Measurements from ENCODE around the gene NFS1. TPM values are rescaled to one million over a fixed set of nuclear protein-coding genes. Genes with fewer than 3 reads are reported as not detected.

NFS1 gene
- total RNA-seq, 2 donors from 2014 or later: 41.2 to 56.7 TPM

DNA sequence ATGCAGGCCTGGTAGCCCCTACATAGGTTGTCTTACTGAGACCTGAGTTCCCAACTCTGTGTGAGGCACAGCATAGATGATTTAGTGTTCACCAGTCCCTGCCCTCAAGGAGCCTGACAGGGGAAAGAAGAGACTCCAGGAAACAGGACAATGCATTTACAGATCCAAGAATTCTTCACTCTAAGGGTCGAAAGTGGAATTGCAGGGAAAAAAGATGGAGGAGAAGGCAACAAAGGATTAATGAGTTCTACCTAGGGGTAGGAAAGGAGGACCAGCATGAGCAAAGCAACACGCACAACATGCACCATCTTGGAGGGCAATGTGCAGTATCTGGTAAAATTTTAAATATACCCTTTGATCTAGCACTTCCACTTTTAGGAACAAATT lies 77.6 kb downstream of the NFS1 start:
- intact Hi-C loops (cut with DNase I): no loop called here
- 89% methylated on average over 2 of the region's 2 CpGs for WGBS
- Histone ChIP-seq H3K4me3 (no peak overlapping the region), H3K36me3 (peaks cover 6 to 13% of the 10 kb centered on the region in 2 donors), H3K27ac (no peak overlapping the region), H3K4me1 (replicated peaks) (peaks cover 9% of the 10 kb centered on the region), H3K9me3 (no peaks in the 10 kb centered on the region), H3K27me3 (replicated peaks; ENCODE audit: insufficient read depth) (no peaks in the 10 kb centered on the region)
- DNase-seq (ENCODE audit: low spot score): no peak
- TF ChIP-seq, protein P1, sequence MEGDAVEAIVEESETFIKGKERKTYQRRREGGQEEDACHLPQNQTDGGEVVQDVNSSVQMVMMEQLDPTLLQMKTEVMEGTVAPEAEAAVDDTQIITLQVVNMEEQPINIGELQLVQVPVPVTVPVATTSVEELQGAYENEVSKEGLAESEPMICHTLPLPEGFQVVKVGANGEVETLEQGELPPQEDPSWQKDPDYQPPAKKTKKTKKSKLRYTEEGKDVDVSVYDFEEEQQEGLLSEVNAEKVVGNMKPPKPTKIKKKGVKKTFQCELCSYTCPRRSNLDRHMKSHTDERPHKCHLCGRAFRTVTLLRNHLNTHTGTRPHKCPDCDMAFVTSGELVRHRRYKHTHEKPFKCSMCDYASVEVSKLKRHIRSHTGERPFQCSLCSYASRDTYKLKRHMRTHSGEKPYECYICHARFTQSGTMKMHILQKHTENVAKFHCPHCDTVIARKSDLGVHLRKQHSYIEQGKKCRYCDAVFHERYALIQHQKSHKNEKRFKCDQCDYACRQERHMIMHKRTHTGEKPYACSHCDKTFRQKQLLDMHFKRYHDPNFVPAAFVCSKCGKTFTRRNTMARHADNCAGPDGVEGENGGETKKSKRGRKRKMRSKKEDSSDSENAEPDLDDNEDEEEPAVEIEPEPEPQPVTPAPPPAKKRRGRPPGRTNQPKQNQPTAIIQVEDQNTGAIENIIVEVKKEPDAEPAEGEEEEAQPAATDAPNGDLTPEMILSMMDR (IDR thresholded peaks at IDR 0.05): no peak
- no peak for TF ChIP-seq POLR2A (IDR thresholded peaks at IDR 0.05)
- TF ChIP-seq POLR2AphosphoS5 (IDR thresholded peaks at IDR 0.05): no peak

DNA sequence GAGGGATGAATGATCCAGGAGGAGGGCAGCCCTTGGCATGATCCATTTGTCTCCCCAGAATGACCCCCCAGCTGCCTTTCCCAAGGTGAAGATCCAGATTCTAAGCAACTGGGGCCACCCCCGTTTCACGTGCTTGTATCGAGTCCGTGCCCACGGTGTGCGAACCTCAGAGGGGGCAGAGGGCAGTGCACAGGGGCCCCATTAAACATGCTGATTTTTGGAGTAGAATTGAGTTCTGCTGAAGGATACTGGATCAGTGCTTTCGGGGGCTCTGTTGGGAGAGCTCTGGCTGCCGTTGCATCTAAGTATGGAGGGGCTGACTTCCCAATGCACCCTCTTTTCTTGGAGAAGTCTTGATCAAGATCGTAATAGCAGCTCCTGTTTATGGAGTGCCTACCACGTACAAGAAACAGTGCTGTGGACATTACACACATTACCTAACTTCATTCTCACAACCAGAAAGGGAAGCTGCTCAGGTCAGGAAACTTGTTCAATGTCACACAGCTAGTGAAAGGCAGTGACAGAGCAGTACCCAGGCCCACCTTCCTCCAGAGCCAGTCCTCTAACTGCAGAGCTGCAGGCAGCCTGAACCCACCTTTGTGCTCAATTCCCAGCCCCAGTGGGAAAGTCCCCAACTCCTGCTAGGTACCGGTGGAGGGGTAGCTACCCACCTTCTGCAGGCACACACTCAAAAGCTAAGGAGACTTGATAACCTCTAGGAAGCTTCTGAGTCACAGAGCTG lies 78.2 kb downstream of the NFS1 start:
- H3K9me3 ChIP-seq: no peaks in the 10 kb centered on the region
- no peak overlapping the region for H3K4me3 ChIP-seq
- no peak for DNase-seq (ENCODE audit: low spot score)
- no peak overlapping the region for H3K27ac ChIP-seq
- peaks cover 9% of the 10 kb centered on the region for H3K4me1 ChIP-seq (replicated peaks)
- 89% methylated on average over 11 of the region's 11 CpGs for WGBS
- H3K36me3 ChIP-seq: peaks cover 0 to 7% of the 10 kb centered on the region in 2 donors
- no peaks in the 10 kb centered on the region for H3K27me3 ChIP-seq (replicated peaks; ENCODE audit: insufficient read depth)
- TF ChIP-seq, protein P1 (IDR thresholded peaks at IDR 0.05): no peak
- TF ChIP-seq POLR2AphosphoS5 (IDR thresholded peaks at IDR 0.05) (no peak), POLR2A (IDR thresholded peaks at IDR 0.05) (no peak)
- intact Hi-C loops (cut with DNase I): no loop called here

DNA sequence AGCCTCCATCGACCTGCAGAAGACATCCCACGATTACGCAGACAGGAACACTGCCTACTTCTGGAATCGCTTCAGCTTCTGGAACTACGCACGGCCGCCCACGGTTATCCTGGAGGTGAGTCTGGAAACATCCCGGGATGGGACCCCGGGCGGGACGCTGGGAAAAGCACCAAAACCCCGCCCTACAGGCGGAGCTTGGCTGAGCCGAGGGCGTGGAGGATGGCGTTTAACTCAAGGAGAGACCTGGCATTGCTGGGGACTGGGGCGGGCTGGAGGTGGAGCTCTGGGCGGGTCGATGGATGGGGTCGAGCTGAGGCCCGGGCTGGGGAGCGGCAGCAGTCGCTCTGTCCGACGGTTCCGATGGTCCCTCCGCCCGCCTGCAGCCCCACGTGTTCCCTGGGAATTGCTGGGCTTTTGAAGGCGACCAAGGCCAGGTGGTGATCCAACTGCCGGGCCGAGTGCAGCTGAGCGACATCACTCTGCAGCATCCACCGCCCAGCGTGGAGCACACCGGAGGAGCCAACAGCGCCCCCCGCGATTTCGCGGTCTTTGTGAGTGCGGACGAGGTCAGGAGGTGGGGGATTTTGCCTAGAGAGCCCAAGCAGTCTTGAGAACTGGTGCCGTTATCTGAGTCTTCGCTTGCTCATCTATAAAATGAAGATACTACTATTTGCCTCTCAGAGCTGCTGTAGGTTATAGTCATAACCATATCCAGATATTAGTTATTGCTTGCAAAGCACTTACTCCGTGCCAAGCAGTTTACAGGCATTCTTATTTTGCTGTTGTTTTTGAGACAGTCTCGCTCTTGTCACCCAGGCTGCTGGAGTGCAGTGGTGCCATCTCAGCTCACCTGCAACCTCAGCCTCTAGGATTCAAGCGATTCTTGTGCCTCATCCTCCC lies 79.7 kb downstream of the NFS1 start:
- H3K27me3 ChIP-seq (replicated peaks; ENCODE audit: insufficient read depth): no peaks in the 10 kb centered on the region
- TF ChIP-seq POLR2A (IDR thresholded peaks at IDR 0.05): peak; percentile 45
- TF ChIP-seq, protein P1 (IDR thresholded peaks at IDR 0.05): peak in 2 of 4 experiments; percentile 6 to 13
- TF ChIP-seq POLR2AphosphoS5 (IDR thresholded peaks at IDR 0.05): peak; percentile 40
- DNase-seq (ENCODE audit: low spot score): peak; percentile 66
- no peaks in the 10 kb centered on the region for H3K36me3 ChIP-seq
- 7% methylated on average over 49 of the region's 49 CpGs for WGBS
- peak overlapping the region; percentile 29 to 36 for H3K4me3 ChIP-seq
- H3K4me1 ChIP-seq (replicated peaks): peaks cover 9% of the 10 kb centered on the region
- peak overlapping the region in 1 of 2 donors; percentile 10 for H3K27ac ChIP-seq
- intact Hi-C loops (cut with DNase I): loop anchor here (5.0 to 10.0 kb wide), 3 partner anchors 43 to 263 kb away; partner anchors contain the start of genes CPNE1 and RBM12
- no peaks in the 10 kb centered on the region for H3K9me3 ChIP-seq

DNA sequence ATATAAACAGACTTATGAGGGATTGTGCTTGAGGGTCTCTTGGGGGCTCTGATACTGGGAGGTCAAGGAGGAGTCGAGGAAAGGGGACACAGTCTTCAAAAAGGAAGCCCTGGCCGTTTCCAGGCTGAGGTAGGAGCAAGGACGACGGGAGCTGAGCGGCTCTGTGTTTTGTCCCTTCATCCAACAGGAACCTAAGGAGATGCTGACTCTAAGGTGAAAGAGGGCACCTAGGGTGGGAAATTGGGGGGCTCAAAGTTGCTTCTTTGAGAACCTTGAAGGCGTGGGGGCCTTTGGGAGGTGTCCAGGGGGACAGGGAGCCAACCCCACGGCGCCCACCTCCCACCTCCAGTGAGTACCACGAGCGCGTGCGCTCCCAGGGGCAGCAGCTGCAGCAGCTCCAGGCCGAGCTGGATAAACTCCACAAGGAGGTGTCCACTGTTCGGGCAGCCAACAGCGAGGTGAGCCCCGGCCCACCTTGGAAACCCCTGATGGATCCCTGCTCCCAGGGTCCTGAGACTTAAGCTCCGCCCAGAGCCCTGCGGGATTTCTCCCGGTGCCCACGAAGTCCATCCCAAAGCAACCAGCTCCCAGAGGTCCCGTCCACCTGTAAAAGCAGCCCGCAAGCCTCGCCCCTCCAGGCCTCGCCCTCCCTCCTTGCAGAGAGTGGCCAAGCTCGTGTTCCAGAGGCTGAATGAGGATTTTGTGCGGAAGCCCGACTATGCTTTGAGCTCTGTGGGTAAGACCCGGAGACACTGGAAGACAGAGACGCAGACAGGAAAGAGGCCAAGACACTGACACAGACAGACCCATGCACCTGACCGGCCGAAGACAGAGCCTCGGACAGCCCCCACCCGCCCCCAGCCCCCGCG lies 80.7 kb downstream of the NFS1 start:
- DNase-seq (ENCODE audit: low spot score): no peak
- Histone ChIP-seq H3K27ac (peak overlapping the region in 1 of 2 donors; percentile 88), H3K4me1 (replicated peaks) (peaks cover 9% of the 10 kb centered on the region), H3K9me3 (no peaks in the 10 kb centered on the region), H3K36me3 (no peaks in the 10 kb centered on the region), H3K4me3 (peak overlapping the region; percentile 29 to 36), H3K27me3 (replicated peaks; ENCODE audit: insufficient read depth) (no peaks in the 10 kb centered on the region)
- TF ChIP-seq, protein P1 (IDR thresholded peaks at IDR 0.05): no peak
- no peak for TF ChIP-seq POLR2AphosphoS5 (IDR thresholded peaks at IDR 0.05)
- no peak for TF ChIP-seq POLR2A (IDR thresholded peaks at IDR 0.05)
- WGBS: 10% methylated on average over 35 of the region's 35 CpGs
- intact Hi-C loops (cut with DNase I): loop anchor here (5.0 to 10.0 kb wide), 3 partner anchors 44 to 264 kb away; partner anchors contain the start of genes CPNE1 and RBM12

Small RNA genes lying within 50 kb of the gene (small RNA-seq; reads per million reads assigned to genes)
- gene RNU6-759P: 0 reads per million in 2 donors

Other genes with a start within 250 kb of the NFS1 start
- 10 to 100 TPM; 35.2 to 36.9 TPM for gene CEP250, start 243.8 kb downstream of the NFS1 start, total RNA-seq
- gene C20orf173, start 169.7 kb downstream of the NFS1 start, total RNA-seq: not detected
- gene ERGIC3, start 157.3 kb downstream of the NFS1 start, total RNA-seq: 100 to 1,000 TPM; 277 to 282 TPM
- gene SPAG4, start 83.5 kb downstream of the NFS1 start, total RNA-seq: 10 to 100 TPM in 1 of 2 donors, under 1 TPM in 1; 0.91 to 10.4 TPM
- gene CPNE1, start 34.5 kb downstream of the NFS1 start, total RNA-seq: 10 to 100 TPM; 90.1 to 91.4 TPM
- gene RBM12, start 34.5 kb downstream of the NFS1 start, total RNA-seq: 10 to 100 TPM; 31.8 to 38.9 TPM
- gene ROMO1, start 53 bp upstream of the NFS1 start, total RNA-seq: 100 to 1,000 TPM; 249 to 320 TPM
- 100 to 1,000 TPM; 228 to 235 TPM for gene RBM39, start 42.9 kb upstream of the NFS1 start, total RNA-seq
- gene PHF20, start 72.7 kb upstream of the NFS1 start, total RNA-seq: 10 to 100 TPM; 34.7 to 61.1 TPM

All from prostate gland (tissue), 2 donors.